Measurements from ENCODE around the gene XXYLT1. TPM values are rescaled to one million over a fixed set of nuclear protein-coding genes. Genes with fewer than 3 reads are reported as not detected.
"Not testable (repeated sequence)": the region's sequence is repeated elsewhere in the genome, so short reads cannot be mapped to it uniquely, and the experiment has no call there.

XXYLT1 gene
- total RNA-seq, 3 donors from 2014 or later, result 10.0 to 10.7 (median 10.2) TPM

DNA sequence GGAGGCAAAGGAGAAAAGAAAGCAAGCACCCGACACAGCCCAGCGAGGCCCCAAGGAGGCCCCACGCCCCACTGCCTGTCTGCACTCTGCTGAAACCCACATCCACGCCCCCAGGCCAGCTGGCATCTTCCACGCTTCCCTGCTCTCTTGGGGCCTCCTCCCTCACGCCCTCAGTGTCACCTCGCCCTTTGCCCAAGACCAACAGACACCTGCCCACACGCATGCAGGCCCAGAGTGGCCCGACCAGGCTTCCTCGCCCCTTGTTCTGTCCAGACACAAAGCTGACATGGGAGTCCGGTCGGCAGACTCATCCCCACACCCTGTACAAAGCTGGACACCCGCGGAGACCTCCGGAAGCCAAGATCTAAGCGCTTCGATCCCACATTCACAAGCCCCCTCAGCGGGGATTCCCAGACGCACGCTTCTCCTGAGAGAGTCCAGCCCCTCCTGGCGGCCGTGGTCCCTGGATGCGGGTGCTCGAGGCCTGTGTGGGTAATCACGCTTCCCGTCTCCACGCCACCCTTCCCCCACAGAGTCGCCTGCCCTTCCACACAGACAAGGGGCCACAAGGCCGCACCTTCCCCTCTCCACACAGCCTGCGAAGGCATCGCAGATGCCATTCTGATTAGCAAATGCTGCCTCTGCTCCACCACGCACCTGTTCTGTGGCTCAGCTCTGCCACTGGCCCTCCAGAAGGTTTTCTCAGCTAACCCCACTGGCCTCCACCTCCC, 176.6 kb downstream of the XXYLT1 start:
- Histone ChIP-seq H3K4me1 (ENCODE audit: low read depth) (no peaks in the 10 kb centered on the region), H3K4me3 (no peak overlapping the region), H3K9me3 (no peaks in the 10 kb centered on the region), H3K36me3 (ENCODE audit: low read depth) (no peaks in the 10 kb centered on the region)
- ATAC-seq (peak; percentile 75), DNase-seq (peak in 2 of 3 donors; percentile 38 to 74)
- intact Hi-C loops (cut with DNase I, micrococcal nuclease), result no loop called here
- TF ChIP-seq, protein P1, sequence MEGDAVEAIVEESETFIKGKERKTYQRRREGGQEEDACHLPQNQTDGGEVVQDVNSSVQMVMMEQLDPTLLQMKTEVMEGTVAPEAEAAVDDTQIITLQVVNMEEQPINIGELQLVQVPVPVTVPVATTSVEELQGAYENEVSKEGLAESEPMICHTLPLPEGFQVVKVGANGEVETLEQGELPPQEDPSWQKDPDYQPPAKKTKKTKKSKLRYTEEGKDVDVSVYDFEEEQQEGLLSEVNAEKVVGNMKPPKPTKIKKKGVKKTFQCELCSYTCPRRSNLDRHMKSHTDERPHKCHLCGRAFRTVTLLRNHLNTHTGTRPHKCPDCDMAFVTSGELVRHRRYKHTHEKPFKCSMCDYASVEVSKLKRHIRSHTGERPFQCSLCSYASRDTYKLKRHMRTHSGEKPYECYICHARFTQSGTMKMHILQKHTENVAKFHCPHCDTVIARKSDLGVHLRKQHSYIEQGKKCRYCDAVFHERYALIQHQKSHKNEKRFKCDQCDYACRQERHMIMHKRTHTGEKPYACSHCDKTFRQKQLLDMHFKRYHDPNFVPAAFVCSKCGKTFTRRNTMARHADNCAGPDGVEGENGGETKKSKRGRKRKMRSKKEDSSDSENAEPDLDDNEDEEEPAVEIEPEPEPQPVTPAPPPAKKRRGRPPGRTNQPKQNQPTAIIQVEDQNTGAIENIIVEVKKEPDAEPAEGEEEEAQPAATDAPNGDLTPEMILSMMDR (IDR thresholded peaks at IDR 0.05), result no peak

DNA sequence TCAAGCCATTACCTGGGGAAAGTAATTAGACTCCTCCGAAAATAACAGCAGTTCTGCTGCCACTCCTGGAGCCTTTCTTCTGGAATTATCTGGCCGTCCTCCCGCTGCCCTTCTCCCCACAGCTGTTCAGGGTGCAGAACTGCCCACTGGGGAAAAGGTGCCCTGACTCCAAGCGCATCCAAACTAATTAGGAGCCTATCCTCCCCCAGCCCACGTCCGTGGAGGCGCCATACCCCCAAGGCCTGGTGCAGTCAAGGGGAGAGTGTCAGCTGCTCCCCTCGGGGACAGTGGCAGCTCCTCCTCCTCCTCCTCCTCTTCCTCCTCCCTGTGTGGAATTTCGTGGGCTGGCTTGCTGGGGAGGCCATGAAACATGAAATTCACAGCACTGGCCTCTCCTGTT, 177.2 kb downstream of the XXYLT1 start:
- TF ChIP-seq, protein P1 (IDR thresholded peaks at IDR 0.05), result no peak
- Histone ChIP-seq H3K4me3 (no peak overlapping the region), H3K36me3 (ENCODE audit: low read depth) (no peaks in the 10 kb centered on the region), H3K9me3 (no peaks in the 10 kb centered on the region), H3K4me1 (ENCODE audit: low read depth) (no peaks in the 10 kb centered on the region)
- ATAC-seq (no peak), DNase-seq (peak in 2 of 3 donors; percentile 18 to 41)
- intact Hi-C loops (cut with DNase I, micrococcal nuclease), result no loop called here

DNA sequence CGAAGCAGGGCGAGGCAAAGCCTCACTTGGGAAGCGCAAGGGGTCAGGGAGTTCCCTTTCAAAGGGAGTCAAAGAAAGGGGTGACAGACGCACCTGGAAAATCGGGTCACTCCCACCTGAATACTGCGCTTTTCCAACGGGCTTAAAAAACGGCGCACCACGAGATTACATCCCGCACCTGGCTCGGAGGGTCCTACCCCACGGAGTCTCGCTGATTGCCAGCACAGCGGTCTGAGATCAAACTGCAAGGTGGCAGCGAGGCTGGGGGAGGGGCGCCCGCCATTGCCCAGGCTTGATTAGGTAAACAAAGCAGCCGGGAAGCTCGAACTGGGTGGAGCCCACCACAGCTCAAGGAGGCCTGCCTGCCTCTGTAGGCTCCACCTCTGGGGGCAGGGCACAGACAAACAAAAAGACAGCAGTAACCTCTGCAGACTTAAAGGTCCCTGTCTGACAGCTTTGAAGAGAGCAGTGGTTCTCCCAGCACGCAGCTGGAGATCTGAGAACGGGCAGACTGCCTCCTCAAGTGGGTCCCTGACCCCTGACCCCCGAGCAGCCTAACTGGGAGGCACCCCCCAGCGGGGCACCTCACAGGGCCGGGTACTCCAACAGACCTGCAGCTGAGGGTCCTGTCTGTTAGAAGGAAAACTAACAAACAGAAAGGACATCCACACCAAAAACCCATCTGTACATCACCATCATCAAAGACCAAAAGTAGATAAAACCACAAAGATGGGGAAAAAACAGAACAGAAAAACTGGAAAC, 182.9 kb downstream of the XXYLT1 start:
- DNase-seq, result peak in 2 of 3 donors; percentile 43 to 55
- not testable (repeated sequence) for ATAC-seq

DNA sequence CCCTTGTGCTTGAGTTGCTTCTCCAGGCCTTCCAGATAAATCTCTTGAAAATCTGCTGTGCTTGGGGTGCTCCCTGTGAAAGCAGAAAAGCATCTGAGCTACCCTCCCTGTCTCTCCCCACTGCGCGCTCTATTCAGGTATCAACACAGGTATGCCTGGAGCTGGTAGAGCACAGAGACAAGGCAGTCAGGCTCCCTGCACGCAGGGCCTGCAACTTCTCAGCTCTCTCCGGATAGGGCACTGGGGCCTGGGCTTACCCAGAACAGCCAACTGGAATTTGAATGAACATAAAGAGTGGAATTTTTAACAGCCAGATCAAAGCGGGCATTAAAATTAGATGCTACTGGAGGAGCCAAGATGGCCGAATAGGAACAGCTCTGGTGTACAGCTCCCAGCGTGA, 183.6 kb downstream of the XXYLT1 start:
- peak in 2 of 3 donors; percentile 13 to 27 for DNase-seq
- intact Hi-C loops (cut with DNase I, micrococcal nuclease), result no loop called here
- TF ChIP-seq, protein P1 (IDR thresholded peaks at IDR 0.05), result no peak
- ATAC-seq, result peak; percentile 53
- Histone ChIP-seq H3K9me3 (no peaks in the 10 kb centered on the region), H3K36me3 (ENCODE audit: low read depth) (no peaks in the 10 kb centered on the region), H3K4me1 (ENCODE audit: low read depth) (no peaks in the 10 kb centered on the region), H3K4me3 (no peak overlapping the region)

More for the DNA sequence above, 182.9 kb downstream of the XXYLT1 start:
- H3K4me1 ChIP-seq (ENCODE audit: low read depth); H3K36me3 ChIP-seq (ENCODE audit: low read depth); intact Hi-C loops (cut with DNase I, micrococcal nuclease); H3K4me3 ChIP-seq; H3K9me3 ChIP-seq: not testable (repeated sequence)

DNA sequence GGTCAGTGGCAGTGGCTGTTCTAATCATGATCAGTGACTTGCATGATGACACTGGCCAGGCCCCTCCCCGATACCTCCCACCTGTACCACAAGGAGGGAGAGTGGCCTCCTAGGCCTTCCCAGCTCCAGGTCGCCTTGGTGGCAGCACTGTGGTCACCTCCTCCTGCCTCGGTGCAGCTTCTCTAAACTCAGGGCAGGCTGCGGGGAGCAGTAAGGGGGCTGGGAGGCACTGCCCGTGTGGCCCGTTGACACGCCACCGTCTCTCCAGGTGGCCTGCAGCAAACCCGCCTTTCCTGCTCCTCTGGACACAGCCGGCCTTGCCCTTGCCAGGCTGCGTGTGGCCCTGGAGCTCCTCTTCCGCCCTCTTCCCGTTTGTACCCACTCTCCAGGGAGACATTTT, 184.1 kb downstream of the XXYLT1 start:
- intact Hi-C loops (cut with DNase I, micrococcal nuclease), result no loop called here
- DNase-seq (peak in 2 of 3 donors; percentile 23 to 44), ATAC-seq (no peak)
- no peaks in the 10 kb centered on the region for H3K4me1 ChIP-seq (ENCODE audit: low read depth)
- no peaks in the 10 kb centered on the region for H3K36me3 ChIP-seq (ENCODE audit: low read depth)
- H3K9me3 ChIP-seq, result no peaks in the 10 kb centered on the region
- TF ChIP-seq, protein P1 (IDR thresholded peaks at IDR 0.05), result no peak
- no peak overlapping the region for H3K4me3 ChIP-seq

DNA sequence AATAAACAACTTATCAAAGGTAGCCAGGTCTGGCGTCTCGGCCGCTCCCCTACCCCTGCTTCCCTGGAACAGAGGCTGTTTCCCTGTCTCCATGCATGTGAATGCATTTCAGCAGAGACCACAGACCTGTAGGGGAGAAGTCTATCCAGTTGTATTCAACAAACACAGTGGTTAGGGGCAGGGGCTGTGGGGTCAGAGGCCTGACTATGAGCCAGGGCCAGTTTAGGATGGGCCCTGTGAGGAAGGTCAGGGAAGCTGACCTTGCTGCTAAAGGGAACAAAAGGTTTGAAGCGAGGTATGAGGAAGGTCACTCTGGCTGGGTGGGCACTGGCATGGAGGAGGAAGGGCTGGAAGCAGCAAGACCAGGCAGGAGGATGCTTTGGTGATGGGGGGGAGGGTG, 184.6 kb downstream of the XXYLT1 start:
- TF ChIP-seq, protein P1 (IDR thresholded peaks at IDR 0.05), result no peak
- no peaks in the 10 kb centered on the region for H3K9me3 ChIP-seq
- no peak for ATAC-seq

More for the DNA sequence above, 184.6 kb downstream of the XXYLT1 start:
- Histone ChIP-seq H3K4me1 (ENCODE audit: low read depth) (no peaks in the 10 kb centered on the region), H3K4me3 (no peak overlapping the region), H3K36me3 (ENCODE audit: low read depth) (no peaks in the 10 kb centered on the region)
- intact Hi-C loops (cut with DNase I, micrococcal nuclease), result no loop called here
- peak in 1 of 3 donors; percentile 15 for DNase-seq
